Measurements from ENCODE around the gene DGKQ. TPM values are rescaled to one million over a fixed set of nuclear protein-coding genes. Genes with fewer than 3 reads are reported as not detected.

DGKQ gene
- total RNA-seq, 5 donors from 2014 or later (not counting 1 experiment from before 2014, with no cell fraction given): 22.6 to 46.4 (median 36.9) TPM

GRCh38 chr4:968621-969394 lies 4.6 kb downstream of the DGKQ start:
- no peak overlapping the region for H3K27ac ChIP-seq (ENCODE audit: low read length)
- no peaks in the 10 kb centered on the region for H3K36me3 Mint-ChIP-seq
- ATAC-seq (replicated peaks in 1 of 4): no peak
- peaks cover 17 to 24% of the 10 kb centered on the region in 2 donors for H3K36me3 ChIP-seq (ENCODE audit: control insufficient read depth in 2 of 2, extremely low read depth in 1 of 2, insufficient read depth in 1 of 2, low read length in 1 of 2)
- H3K27ac Mint-ChIP-seq: no peak overlapping the region
- H3K4me3 ChIP-seq (ENCODE audit: control insufficient read depth in 1 of 2, extremely low read depth in 1 of 2, low read length in 1 of 2): no peak overlapping the region
- peaks cover 0 to 14% of the 10 kb centered on the region in 2 experiments for H3K27me3 ChIP-seq (replicated peaks in 1 of 2; ENCODE audit: control insufficient read depth in 2 of 2, extremely low read depth in 1 of 2, insufficient read depth in 2 of 2, low read length in 1 of 2)
- CTCF ChIA-PET: no interaction called here
- POLR2A ChIA-PET: interaction anchor here in 1 of 2 donors (0.6 kb wide), 1 partner anchor 33 kb away, joined by 3 read pairs; no protein-coding TSS in a partner anchor
- DNase-seq: no peak
- H3K9me3 ChIP-seq: no peaks in the 10 kb centered on the region
- H3K27me3 Mint-ChIP-seq: no peaks in the 10 kb centered on the region
- 95% methylated on average over 16 of the region's 23 CpGs for WGBS (ENCODE audit: insufficient coverage)
- no peaks in the 10 kb centered on the region for H3K9me3 Mint-ChIP-seq
- peaks cover 12 to 16% (median 15%) of the 10 kb centered on the region in 3 donors for H3K4me1 Mint-ChIP-seq
- H3K4me3 Mint-ChIP-seq: peak overlapping the region in 1 of 3 donors; percentile 17
- H3K4me1 ChIP-seq (ENCODE audit: control insufficient read depth in 1 of 2, extremely low read depth in 1 of 2, insufficient read depth in 2 of 2, low read length in 2 of 2): peaks cover 8 to 50% of the 10 kb centered on the region in 2 experiments

DNA sequence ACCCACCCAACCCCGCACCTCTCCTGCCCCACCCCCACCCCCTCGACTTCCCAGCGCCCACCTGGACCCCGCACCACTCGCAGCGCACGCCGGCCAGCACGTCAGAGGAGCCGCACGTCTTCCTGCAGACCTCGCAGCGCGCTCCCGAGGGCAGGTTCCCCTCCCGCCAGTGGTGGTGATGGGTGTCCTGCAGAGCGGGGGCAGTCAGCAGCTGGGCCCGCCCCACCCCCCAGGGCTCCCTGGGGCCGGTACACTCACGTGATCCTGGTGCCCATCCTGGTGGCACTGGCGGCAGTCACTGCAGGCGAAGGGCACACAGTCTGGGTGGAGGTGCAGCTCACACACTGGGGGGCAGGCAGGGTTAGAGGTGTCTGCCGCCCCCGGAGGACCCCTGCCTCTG lies 5.1 kb downstream of the DGKQ start:
- Histone ChIP-seq H3K4me3 (ENCODE audit: control insufficient read depth in 1 of 2, extremely low read depth in 1 of 2, low read length in 1 of 2) (no peak overlapping the region), H3K4me1 (ENCODE audit: control insufficient read depth in 1 of 2, extremely low read depth in 1 of 2, insufficient read depth in 2 of 2, low read length in 2 of 2) (peaks cover 8 to 53% of the 10 kb centered on the region in 2 experiments), H3K27me3 (replicated peaks in 1 of 2; ENCODE audit: control insufficient read depth in 2 of 2, extremely low read depth in 1 of 2, insufficient read depth in 2 of 2, low read length in 1 of 2) (peaks cover 0 to 14% of the 10 kb centered on the region in 2 experiments), H3K9me3 (no peaks in the 10 kb centered on the region), H3K27ac (ENCODE audit: low read length) (no peak overlapping the region), H3K36me3 (ENCODE audit: control insufficient read depth in 2 of 2, extremely low read depth in 1 of 2, insufficient read depth in 1 of 2, low read length in 1 of 2) (peaks cover 22 to 24% of the 10 kb centered on the region in 2 donors)
- ChIA-PET POLR2A (no interaction called here), CTCF (no interaction called here)
- no peaks in the 10 kb centered on the region for H3K36me3 Mint-ChIP-seq
- ATAC-seq (replicated peaks in 1 of 4) (no peak), DNase-seq (no peak)
- H3K4me3 Mint-ChIP-seq: peak overlapping the region in 1 of 3 donors; percentile 17
- WGBS (ENCODE audit: insufficient coverage): 81% methylated on average over 3 of the region's 24 CpGs
- no peak overlapping the region for H3K27ac Mint-ChIP-seq
- peaks cover 12 to 16% (median 15%) of the 10 kb centered on the region in 3 donors for H3K4me1 Mint-ChIP-seq
- H3K27me3 Mint-ChIP-seq: no peaks in the 10 kb centered on the region
- no peaks in the 10 kb centered on the region for H3K9me3 Mint-ChIP-seq

DNA sequence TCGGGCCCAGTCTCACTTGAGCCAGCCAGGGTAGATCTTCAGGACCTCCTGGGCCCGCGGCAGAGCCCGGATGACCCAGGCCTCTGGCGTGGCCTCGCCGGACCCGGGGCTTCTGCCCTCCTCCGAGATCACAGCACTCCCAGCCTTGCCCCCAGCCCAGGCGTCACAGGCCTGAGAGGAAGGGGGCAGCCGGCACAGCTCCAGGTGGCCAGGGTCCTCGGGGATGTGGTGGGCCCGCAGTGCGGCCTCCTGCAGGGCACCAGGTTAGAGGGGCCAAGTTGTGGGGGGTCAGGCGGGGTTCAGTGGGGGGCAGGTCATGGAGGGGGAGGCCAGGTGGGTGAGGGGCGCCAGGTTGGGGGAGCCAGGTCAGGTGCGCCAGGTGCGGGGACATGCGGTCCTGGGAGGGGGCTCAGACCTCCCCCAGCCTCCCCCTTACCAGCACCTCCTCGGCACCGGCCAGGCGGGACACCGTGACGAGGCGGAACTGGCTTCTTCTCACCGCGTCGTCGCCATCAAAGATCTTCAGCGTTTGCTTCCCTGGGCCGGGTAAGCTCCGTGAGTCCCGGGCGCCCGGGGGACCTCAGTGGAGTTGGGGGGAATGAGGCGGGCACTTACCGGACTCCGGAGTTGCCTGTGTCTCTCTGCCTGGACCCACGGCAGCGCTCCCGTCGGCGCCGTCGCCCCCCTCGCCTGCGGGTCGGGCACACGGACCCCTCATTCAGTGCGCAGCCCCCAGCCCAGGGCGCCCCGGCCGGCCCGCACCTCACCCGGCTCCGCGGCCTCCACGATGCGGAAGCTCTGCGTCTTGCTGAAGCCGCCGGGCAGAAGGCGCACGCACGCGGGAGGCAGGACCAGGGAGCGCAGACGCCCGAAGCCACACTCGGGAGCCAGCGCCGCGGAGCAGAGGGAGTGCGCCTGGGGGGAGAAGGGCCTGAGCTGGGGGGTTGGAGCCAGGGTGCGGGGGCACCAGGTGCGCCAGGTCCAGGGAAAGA lies 6.0 kb downstream of the DGKQ start:
- no peak overlapping the region for H3K4me3 Mint-ChIP-seq
- WGBS (ENCODE audit: insufficient coverage): 67% methylated on average over 55 of the region's 76 CpGs
- POLR2A ChIA-PET: no interaction called here

GRCh38 chr4:966266-967112 lies 6.9 kb downstream of the DGKQ start:
- WGBS (ENCODE audit: insufficient coverage): 95% methylated on average over 48 of the region's 48 CpGs
- H3K9me3 ChIP-seq: no peaks in the 10 kb centered on the region
- peaks cover 11 to 16% (median 12%) of the 10 kb centered on the region in 3 donors for H3K4me1 Mint-ChIP-seq
- H3K36me3 Mint-ChIP-seq: no peaks in the 10 kb centered on the region
- DNase-seq (no peak), ATAC-seq (replicated peaks in 1 of 4) (no peak)
- no peak overlapping the region for H3K27ac ChIP-seq (ENCODE audit: low read length)
- H3K36me3 ChIP-seq (ENCODE audit: control insufficient read depth in 2 of 2, extremely low read depth in 1 of 2, insufficient read depth in 1 of 2, low read length in 1 of 2): peaks cover 31 to 35% of the 10 kb centered on the region in 2 donors
- no peaks in the 10 kb centered on the region for H3K27me3 Mint-ChIP-seq
- ChIA-PET CTCF (no interaction called here), POLR2A (no interaction called here)
- H3K4me3 ChIP-seq (ENCODE audit: control insufficient read depth in 1 of 2, extremely low read depth in 1 of 2, low read length in 1 of 2): no peak overlapping the region
- no peaks in the 10 kb centered on the region for H3K9me3 Mint-ChIP-seq
- peaks cover 0 to 12% of the 10 kb centered on the region in 2 experiments for H3K27me3 ChIP-seq (replicated peaks in 1 of 2; ENCODE audit: control insufficient read depth in 2 of 2, extremely low read depth in 1 of 2, insufficient read depth in 2 of 2, low read length in 1 of 2)
- H3K4me3 Mint-ChIP-seq: no peak overlapping the region
- H3K4me1 ChIP-seq (ENCODE audit: control insufficient read depth in 1 of 2, extremely low read depth in 1 of 2, insufficient read depth in 2 of 2, low read length in 2 of 2): peaks cover 2 to 39% of the 10 kb centered on the region in 2 experiments
- H3K27ac Mint-ChIP-seq: no peak overlapping the region

More for the DNA sequence above, 6.0 kb downstream of the DGKQ start:
- H3K27ac ChIP-seq (ENCODE audit: low read length): no peak overlapping the region
- CTCF ChIA-PET: no interaction called here
- peaks cover 27 to 28% of the 10 kb centered on the region in 2 donors for H3K36me3 ChIP-seq (ENCODE audit: control insufficient read depth in 2 of 2, extremely low read depth in 1 of 2, insufficient read depth in 1 of 2, low read length in 1 of 2)
- Mint-ChIP-seq H3K9me3 (no peaks in the 10 kb centered on the region), H3K36me3 (no peaks in the 10 kb centered on the region), H3K27ac (no peak overlapping the region), H3K4me1 (peaks cover 12 to 16% (median 15%) of the 10 kb centered on the region in 3 donors), H3K27me3 (no peaks in the 10 kb centered on the region)
- no peak overlapping the region for H3K4me3 ChIP-seq (ENCODE audit: control insufficient read depth in 1 of 2, extremely low read depth in 1 of 2, low read length in 1 of 2)
- ATAC-seq (replicated peaks in 1 of 4) (no peak), DNase-seq (peak in 1 of 35 experiments; percentile 25)
- H3K4me1 ChIP-seq (ENCODE audit: control insufficient read depth in 1 of 2, extremely low read depth in 1 of 2, insufficient read depth in 2 of 2, low read length in 2 of 2): peaks cover 6 to 48% of the 10 kb centered on the region in 2 experiments
- H3K27me3 ChIP-seq (replicated peaks in 1 of 2; ENCODE audit: control insufficient read depth in 2 of 2, extremely low read depth in 1 of 2, insufficient read depth in 2 of 2, low read length in 1 of 2): peaks cover 0 to 12% of the 10 kb centered on the region in 2 experiments
- H3K9me3 ChIP-seq: no peaks in the 10 kb centered on the region

- Histone ChIP-seq H3K4me1 (ENCODE audit: control insufficient read depth in 1 of 2, extremely low read depth in 1 of 2, insufficient read depth in 2 of 2, low read length in 2 of 2) (peaks cover 0 to 32% of the 10 kb centered on the region in 2 experiments), H3K4me3 (ENCODE audit: control insufficient read depth in 1 of 2, extremely low read depth in 1 of 2, low read length in 1 of 2) (no peak overlapping the region), H3K27me3 (replicated peaks in 1 of 2; ENCODE audit: control insufficient read depth in 2 of 2, extremely low read depth in 1 of 2, insufficient read depth in 2 of 2, low read length in 1 of 2) (peaks cover 0 to 12% of the 10 kb centered on the region in 2 experiments), H3K36me3 (ENCODE audit: control insufficient read depth in 2 of 2, extremely low read depth in 1 of 2, insufficient read depth in 1 of 2, low read length in 1 of 2) (peaks cover 27 to 38% of the 10 kb centered on the region in 2 donors), H3K27ac (ENCODE audit: low read length) (no peak overlapping the region), H3K9me3 (no peaks in the 10 kb centered on the region)
- no peaks in the 10 kb centered on the region for H3K9me3 Mint-ChIP-seq
- POLR2A ChIA-PET: no interaction called here
- peaks cover 5 to 10% (median 6%) of the 10 kb centered on the region in 3 donors for H3K4me1 Mint-ChIP-seq
- no peak overlapping the region for H3K4me3 Mint-ChIP-seq
- no peaks in the 10 kb centered on the region for H3K27me3 Mint-ChIP-seq
- 94% methylated on average over 21 of the region's 21 CpGs for WGBS (ENCODE audit: insufficient coverage)
- H3K27ac Mint-ChIP-seq: no peak overlapping the region
- H3K36me3 Mint-ChIP-seq: no peaks in the 10 kb centered on the region
- ATAC-seq (replicated peaks in 1 of 4) (no peak), DNase-seq (no peak)
- CTCF ChIA-PET: no interaction called here
Observed at GRCh38 chr4:965766-966134, 7.6 kb downstream of the DGKQ start.

Measured in T-cell (primary cell).